GM10266 (cell line): ENCODE data around the gene TKT.

Experiments used
- DNase-seq: peaks from one replicate; pipeline ENCODE4 v3.0.0; 2012; ENCODE audit errors: extremely low spot score
- TF ChIP-seq, protein P1 (sequence below): IDR thresholded peaks from 2 replicates; pipeline ENCODE4 v1.5.1; 2012; ENCODE audit warnings: mild to moderate bottlenecking, low read depth; ENCODE audit not compliant: control insufficient read depth, insufficient read depth; ENCODE audit errors: missing control alignments

The TKT gene

DNA sequence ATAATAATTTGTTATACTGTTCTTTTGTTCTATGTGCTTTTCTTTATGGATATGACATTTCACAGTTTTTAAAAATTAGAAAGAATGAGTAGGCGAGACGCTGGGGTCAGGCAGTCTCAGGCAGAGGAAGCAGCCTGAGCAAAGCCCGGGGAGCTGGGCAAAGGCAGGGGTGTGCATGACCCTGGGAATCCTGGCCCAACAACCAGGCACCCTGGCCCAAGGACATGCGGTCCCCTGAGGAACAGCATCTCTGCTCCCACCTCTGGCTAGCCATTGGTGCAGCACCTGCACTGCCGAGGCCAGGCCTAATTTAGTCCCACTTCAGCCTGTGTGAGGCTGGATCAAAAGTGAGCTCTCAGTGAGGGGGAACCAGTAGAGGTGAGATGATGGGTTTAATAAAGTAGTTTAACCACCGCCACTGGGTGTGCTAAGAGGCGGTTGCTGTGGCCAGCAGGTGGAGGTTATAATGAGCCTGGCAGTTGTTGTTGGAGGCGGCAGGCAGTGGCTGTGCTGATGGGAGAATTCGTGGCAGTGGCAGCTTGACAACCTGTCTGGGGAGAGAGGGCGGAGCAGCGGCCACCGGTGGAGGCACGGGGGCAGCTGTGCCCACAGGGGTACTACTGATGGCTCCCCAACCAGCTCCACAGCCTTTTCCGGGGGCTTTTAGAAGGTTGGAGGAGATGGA lies 53.3 kb downstream of the TKT start:
- no peak for DNase-seq
- TF ChIP-seq, protein P1, sequence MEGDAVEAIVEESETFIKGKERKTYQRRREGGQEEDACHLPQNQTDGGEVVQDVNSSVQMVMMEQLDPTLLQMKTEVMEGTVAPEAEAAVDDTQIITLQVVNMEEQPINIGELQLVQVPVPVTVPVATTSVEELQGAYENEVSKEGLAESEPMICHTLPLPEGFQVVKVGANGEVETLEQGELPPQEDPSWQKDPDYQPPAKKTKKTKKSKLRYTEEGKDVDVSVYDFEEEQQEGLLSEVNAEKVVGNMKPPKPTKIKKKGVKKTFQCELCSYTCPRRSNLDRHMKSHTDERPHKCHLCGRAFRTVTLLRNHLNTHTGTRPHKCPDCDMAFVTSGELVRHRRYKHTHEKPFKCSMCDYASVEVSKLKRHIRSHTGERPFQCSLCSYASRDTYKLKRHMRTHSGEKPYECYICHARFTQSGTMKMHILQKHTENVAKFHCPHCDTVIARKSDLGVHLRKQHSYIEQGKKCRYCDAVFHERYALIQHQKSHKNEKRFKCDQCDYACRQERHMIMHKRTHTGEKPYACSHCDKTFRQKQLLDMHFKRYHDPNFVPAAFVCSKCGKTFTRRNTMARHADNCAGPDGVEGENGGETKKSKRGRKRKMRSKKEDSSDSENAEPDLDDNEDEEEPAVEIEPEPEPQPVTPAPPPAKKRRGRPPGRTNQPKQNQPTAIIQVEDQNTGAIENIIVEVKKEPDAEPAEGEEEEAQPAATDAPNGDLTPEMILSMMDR, result no peak

DNA sequence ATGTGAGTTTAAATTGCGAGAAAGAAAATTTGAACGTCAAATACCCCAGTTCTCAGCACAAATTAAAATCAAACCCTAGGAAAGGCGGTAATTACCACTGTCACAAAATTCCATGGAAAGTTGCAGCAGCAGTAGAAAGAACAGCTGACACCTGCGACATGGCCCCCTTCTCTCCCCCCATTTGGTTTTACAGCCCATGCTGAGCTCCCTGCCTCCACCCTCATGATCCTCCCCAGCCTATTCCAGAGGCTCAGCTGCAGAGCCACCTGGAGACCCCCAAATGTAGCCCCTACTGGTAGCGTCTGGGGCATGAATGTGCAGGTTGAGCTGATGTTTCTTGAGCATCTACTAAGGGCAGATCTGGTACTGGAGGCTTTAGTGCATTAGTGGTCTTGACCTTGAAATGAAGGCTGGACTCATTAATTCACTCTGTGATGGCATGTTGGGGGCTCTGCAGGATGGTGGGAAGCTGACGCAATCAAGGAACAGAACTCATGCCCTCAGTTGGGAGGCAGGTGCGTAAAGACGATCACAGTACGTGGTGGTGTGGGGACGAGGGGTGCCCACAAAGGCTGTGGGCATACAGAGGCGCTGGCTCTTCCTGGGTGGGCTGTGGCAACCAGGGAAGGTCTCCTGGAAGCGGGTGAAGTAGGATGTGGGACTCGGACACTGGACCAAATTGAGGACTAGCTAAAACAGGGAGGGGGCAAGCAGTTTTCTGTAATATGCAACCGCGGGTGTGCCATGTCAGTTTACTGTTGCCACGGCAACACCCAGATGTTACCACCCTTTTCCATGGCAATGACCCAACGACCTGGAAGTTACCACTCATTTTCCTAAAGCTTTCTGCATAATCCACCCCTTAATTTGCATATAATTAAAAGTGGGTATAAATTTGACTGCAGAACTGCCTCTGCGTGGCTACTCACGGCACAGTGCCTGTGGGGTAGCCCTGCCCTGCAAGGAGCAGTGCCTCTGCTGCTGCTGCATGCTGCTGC lies 55.0 kb downstream of the TKT start:
- TF ChIP-seq, protein P1, result no peak
- DNase-seq, result no peak

DNA sequence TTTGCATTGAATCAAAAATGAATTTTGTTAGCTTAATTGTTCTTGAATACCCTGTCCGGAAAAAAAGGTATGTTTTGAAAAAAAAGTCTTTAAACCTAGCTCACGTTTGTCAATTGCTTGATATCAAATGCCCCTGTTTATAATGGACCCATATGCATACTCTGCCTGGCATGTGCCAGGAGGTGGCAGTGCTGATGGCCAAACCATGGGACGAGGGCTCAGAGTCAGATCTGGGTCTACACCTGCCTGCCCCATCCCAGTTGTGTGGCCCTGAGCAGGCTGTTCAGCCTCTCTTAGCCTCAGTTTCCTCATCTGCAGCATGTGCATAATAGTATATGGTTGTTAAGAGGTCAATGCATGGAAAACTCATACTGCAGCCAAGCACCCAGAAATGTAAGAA lies 56.0 kb downstream of the TKT start:
- no peak for DNase-seq
- TF ChIP-seq, protein P1, result peak; percentile 36

DNA sequence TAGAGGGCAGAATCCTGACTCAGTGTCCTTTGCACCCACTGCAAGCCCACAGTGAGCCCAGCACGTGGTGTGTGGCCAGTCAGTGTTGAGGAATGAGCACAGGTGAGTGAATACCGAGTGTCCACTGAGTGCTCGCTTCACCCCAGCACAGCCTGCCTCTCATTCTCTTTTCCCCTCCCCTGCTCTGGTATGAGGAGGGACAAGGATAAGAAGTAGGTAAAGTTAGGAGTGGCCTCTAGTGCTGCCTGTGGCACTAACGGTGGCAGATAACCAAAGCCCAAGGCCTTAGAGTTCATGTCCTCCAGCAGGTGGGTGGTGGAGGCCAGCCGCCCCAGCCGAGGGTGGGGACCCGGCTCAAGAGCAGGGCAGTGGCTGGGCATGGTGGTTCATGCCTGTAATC lies 56.8 kb downstream of the TKT start:
- TF ChIP-seq, protein P1, result no peak

DNA sequence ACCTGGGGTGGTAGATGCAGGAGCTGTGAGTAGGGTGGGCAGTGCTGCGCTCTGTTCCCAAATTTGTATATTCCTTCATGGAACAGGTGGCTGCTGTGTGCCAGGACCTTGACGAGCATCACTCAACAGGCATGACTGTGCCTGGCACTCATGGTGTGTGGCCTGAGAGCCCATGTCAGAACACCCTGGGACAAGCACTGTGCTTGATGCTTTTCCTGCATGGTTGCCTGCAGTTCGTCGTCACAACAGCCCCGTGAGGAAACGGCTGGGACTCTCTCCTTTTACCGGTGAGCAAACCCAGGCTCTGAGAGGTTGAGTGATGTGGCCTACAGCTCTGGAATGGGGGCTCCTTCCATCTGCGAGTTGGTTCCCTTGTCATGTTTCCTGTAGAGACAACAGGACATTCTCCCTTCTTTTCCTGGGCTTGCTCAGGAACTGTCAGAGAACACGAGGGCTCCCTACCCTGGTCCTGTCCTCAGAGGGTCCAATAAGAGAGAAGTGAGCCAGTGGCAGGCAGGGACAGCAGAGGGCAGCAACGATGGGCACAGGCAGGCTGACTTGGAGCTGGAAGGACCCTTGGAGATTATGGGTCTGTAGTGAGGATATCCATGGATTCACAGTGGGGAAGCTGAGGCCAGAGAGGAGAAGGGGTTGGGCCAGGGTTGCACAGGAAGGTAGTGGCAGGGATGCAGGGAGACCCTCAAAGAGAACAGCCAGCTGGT lies 57.4 kb downstream of the TKT start:
- DNase-seq, result no peak
- TF ChIP-seq, protein P1, result no peak

More for the DNA sequence above, 56.8 kb downstream of the TKT start:
- DNase-seq, result no peak

DNA sequence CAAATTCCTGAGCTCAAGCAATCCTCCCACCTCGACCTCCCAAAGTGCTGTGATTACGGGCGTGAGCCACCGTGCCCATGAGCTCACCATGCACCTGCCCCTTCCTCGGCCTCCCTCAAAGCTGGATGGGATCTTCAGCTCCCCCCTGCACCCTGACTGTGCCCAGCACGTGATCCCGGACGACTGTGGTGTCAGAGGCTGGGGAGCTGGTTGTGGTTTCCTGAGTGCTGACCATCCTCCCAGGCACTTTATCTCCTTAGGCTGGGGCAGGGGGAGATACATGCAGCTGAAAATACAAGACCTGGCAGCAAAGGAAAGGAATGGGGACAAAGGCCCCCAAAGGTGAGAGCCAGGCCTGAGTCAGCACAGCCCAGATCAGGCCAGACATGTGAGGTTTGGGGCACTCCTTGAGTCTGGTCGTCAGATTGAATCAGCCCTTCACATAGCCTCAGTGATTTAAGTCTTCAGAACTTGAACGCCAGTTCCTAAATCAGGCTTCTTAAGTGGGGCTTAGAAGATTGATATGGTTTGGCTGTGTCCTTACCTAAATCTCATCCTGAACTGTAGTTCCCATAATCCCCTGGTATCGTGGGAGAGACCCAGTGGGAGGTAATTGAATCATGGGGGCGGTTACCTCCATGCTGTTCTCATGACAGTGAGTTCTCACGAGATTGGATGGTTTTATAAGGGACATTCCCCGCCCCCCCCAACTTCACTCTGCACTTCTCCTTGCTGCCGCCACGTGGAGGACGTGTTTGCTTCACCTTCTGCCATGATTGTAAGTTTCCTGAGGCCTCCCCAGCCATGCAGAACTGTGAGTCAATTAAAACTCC lies 59.0 kb downstream of the TKT start:
- TF ChIP-seq, protein P1, result peak; percentile 53
- peak; percentile 64 for DNase-seq
